NCI-H1694 treated with DMSO at 0.1 percent for 48 hours (cell line): ENCODE results near the gene PRKCZ.
"Not testable (repeated sequence)": the region's sequence is repeated elsewhere in the genome, so short reads cannot be mapped to it uniquely, and the experiment has no call there.

Experiments
- DNase-seq: peaks from one replicate; lab custom pipeline; 2025; lab: John Stamatoyannopoulos, UW

The PRKCZ gene

GRCh38 chr1:2119886-2120285, 69.7 kb downstream of the PRKCZ start:
- no peak for DNase-seq

- DNase-seq: no peak
Observed at GRCh38 chr1:2121101-2121691, 71.0 kb downstream of the PRKCZ start.

DNA sequence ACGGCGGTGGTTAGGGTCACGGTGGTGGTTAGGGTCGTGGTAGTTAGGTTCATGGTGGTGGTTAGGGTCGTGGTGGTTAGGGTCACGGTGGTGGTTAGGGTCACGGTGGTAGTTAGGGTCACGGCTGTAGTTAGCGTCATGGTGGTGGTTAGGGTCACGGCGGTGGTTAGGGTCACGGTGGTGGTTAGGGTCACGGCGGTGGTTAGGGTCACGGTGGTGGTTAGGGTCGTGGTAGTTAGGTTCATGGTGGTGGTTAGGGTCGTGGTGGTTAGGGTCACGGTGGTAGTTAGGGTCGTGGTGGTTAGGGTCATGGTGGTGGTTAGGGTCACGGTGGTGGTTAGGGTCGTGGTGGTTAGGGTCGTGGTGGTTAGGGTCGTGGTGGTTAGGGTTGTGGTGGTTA, 71.6 kb downstream of the PRKCZ start:
- DNase-seq: not testable (repeated sequence)

- no peak for DNase-seq
Observed at GRCh38 chr1:2124446-2125198, 74.4 kb downstream of the PRKCZ start.

DNA sequence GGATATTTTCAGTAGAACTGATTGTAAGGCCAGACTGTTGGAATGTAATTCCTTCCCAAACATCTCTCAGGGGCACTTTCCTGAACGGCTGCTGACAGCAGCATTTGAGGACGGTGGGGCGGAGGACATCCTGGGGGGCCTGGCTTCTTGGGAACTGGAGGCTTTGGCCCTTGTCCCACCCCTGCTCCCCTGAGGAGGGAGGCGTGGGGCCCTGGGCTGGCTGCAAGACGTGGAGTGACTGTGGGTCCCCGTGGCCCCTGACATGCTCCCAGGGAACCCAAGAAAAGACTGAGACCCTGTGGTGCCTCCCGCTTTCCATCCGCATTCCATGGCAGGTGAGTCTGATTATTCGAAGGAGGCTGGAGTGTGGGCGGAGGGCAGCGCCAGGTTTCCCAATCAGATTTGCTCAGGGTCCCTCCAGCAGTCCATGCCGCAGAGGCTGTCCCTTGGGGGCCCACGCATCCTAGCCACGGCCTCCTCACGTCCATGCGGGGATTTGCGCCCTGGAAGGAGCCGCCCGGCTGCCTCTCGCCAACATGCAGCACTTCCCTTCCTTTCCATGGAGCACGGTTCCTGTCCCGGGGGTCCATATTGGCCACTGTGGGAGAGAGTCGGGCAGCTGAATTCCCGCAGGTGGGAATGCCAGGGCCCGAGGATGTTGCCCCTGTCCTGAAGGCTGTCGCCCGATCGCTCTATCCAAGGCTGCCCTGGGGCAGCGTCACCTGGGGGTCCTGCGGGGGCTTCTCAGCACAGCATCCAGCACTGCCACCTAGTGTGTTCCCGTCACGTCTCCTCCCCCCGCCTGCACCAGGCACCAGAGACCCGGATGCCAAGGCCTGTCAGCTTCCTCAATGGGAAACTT, 75.4 kb downstream of the PRKCZ start:
- DNase-seq: no peak

DNA sequence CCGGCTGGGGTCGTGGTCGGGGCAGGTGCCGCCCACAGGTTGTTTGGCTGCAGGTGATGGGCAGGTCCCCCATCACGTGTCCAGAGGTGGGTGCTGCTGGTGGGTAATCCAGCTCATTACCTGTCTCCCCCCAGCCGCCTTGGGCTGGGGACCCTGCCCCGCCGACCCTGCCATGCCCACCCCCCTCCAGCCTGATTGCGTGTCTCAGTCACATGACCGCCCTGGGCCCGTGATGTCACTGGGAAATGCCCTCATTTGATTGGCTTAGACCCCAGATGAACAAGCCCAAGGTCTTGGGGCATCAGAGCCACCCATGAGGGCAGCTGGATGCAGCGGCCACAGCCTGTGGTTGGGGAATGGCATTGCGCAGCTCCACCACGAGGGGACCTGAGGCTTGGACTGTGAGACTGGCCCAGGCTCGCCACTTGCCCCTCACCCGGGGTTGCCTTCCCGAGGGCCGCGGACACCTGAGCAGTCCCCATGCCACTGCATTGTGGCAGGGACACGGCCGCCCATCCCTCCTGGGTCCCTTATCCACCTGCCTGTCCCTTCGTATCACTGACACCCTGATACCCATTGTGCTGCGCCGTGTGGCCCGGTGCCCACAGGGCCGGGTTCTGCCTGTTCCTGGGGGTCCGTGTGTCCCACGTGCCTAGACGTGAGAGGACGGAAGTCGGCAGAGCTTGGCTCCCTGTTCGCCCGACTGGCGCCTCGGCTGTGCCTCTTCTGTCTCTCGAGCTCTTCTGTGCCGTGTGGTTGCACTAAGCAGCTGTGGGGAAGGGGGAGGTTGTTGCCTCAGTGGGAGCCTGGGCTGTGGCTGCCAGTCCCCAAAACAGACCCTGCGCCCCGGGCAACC, 76.3 kb downstream of the PRKCZ start:
- DNase-seq: no peak

GRCh38 chr1:2127187-2128145, 77.3 kb downstream of the PRKCZ start:
- no peak for DNase-seq

GRCh38 chr1:2128189-2128901, 78.1 kb downstream of the PRKCZ start:
- DNase-seq: no peak

DNA sequence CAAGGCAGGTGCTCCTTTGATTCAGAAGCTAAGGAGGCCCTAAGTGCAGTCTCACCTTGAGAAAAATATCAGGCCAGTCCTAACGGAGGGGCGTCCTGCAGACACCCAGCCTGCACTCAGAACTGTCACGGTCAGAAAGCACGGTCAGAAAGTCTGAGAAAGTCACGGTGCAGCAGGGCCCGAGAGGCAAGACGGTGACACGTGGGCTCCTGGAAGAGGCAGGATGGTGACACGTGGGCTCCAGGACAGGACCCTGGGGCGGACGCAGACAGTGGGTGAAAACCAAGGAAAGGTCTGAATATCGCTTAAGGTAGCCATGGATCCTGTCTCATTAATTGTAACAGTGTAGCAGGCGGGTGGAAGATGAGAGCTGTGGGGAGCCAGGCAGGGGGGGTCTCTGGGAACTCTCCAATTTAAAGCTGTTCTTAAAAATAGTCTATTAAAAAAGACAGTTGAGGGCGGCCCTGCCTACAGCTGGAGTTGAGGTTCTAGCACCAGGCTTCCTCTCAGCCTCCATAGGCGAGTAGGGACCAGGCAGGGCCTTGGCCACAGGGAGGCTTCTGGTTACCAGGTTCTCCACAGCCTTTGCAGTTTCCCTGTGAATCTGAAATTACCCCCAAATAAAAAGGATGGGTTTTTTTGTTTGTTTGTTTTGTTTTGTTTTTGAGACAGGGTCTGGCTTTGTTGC, 79.2 kb downstream of the PRKCZ start:
- no peak for DNase-seq

DNA sequence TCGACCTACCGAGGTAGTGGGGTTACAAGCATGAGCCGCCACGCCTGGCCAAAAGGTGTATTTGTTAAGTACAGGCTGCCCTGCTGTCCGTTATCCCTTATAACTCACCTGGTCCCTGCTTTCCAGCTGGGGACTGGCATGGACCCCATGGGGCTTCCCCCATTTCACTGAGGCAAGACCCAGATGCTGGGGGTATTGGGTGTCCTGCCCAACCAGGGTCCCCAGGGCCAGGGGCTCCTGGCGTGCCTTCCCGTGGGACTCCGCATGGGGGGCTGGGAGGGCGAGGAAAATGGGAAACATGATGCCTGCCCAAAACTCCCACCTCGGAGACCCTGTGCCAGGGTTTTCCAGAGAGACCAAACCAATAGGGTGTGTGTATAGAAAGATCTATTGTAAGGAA, 79.9 kb downstream of the PRKCZ start:
- DNase-seq: no peak

DNA sequence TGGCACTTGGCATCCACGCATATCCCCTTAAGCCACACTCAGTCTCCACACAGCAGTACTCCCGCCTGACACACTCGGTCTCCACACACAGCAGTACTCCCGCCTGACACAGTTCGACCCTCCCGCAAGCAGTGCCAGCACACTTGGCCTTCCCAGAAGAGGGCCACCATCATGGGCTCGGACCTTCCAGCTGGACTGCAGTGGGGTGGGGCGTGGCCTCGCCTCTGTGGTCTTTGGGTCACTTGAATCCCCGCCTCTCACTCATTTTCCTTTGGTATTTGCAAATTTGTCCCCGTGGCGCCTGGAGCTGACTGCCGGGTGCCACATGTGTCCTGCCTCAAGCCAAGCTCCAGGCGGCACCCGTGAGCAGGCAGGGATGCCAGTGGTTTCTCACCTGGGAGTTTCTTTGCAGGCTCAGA, 80.7 kb downstream of the PRKCZ start:
- no peak for DNase-seq

DNA sequence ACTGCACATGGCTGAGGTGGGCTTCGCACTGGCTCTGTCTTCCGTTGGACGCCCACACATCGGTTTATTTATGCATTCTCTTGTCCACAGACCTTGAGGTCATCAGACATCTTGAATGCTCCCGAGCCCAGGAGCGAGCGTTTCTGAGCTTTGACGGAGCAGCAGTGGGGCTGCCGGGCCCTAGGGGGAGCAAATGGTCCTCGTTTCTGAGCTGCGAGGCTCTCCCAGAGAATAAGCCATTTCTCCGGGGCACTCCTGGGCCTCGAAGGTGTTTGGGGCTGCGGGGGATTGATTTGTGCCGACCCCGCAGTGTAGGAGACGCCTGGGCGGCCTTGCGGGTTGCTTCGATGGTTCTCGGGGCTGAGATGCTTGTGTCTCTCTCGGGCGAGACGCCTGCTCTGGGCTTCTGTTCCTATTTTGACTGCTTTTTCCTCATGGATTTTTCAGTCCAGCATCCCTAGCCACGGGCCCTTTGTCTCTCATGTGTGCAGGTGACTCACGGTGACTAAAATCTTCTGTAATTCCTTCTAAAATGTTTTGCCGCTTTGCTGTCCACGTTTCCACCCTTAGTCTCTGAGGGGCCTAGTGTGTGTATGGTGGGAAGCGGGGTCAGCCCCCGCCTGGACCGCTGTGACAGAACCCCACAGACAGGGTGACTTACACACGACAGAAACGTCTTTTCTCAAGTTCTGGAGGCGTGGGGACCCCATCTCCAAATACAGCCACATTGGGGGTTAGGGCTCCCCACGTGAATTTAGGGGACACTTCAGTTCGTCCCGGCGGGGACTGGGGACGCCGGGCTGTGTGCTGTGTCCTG, 82.2 kb downstream of the PRKCZ start:
- no peak for DNase-seq

DNA sequence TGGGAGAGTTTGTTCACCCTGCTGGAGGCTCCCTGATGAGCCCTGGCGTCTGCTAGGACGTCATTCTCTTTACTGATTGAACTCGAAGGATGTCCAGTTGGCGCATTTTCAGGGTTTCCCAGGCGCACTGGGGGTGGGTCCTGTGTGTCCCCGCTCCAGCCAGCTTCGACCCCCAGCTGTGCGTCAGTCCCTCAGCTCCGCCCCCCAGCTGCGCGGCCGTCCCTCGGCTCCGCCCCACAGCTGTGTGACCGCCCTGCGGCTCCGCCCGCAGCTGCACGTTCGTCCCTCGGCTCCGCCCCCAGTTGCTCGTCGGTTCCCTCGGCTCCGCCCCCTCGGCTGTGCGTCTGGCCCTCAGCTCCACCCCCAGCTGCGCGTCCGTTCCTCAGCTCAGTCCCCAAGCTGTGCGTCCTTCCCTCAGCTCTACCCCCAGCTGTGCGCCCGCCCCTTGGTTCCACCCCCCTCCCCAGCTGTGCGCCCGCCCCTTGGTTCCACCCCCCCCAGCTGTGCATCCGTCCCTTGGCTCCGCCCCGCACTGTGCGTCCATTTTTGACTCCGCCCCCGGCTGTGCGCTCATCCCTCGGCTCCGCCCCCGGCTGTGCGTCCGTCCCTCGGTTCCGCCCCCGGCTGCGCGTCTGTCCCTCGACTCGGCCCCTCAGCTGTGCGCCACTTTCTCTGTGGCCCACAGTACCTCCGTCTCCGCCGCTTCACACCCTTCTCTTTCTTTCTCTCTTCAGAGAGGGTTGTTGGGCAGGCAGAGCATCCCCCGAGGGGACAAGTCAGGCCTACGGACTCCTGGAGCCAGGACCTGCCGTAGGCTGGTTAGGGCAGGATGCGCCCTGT, 83.0 kb downstream of the PRKCZ start:
- DNase-seq: peak; percentile 1

- no peak for DNase-seq
Observed at GRCh38 chr1:2133879-2134215, 83.6 kb downstream of the PRKCZ start.

- no peak for DNase-seq
Observed at GRCh38 chr1:2134266-2134620, 84.0 kb downstream of the PRKCZ start.

- DNase-seq: no peak
Observed at GRCh38 chr1:2134621-2135307, 84.6 kb downstream of the PRKCZ start.

DNA sequence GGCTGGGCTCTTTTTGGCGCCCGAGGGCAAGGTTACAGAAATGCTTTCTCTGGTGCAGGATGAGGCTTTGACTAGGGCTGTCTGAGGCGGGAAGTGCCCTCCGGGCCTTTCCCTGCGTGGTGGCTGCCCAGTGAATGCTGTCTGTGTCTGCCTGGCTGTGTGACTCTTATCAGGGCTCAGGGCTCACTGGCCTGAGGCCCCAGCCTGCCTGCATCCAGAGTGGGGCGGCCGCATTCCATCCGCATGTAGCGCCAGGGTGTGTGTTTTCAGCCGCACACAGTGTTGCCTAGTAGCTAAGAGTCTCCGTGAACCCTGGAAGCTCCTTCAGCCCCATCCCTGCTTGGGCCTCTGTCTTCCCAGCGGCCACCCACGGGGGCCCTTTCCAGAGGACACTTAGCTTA, 85.2 kb downstream of the PRKCZ start:
- no peak for DNase-seq
